ENCODE measurements around the gene CINP. TPM values are rescaled to one million over a fixed set of nuclear protein-coding genes. Genes with fewer than 3 reads are reported as not detected.
A peak's percentile ranks its signal among the peaks of the same experiment; 100 is the strongest.

The CINP gene
- total RNA-seq, 4 donors from 2014 or later, result 20.0 to 39.8 (median 34.7) TPM

- ATAC-seq (ENCODE audit: low FRiP score) (no peak), DNase-seq (ENCODE audit: low spot score) (no peak)
- no peak for TF ChIP-seq CTCF (IDR thresholded peaks at IDR 0.05)
These were observed 10.4 kb upstream of the CINP start for GRCh38 chr14:102373110-102373509.

DNA sequence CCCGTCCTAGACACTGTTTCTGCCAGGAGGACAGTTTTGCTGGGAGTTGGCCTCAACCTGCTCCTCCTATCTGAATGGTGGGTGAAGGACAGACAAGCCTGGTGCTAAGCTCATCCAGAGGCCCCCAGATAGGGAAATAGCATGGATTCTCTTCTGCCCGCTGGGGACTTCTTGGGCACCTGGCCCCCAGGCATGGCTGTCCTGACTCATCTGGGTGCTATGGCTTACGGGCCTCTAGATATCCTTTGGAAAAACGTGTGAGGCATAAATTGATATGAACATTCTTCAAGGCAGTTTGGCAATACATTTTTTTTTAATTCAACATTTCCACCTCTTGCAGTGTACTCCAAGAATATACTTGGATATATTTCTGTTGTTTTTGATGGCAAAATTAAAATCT lies 8.7 kb upstream of the CINP start:
- TF ChIP-seq CTCF (IDR thresholded peaks at IDR 0.05), result no peak
- ATAC-seq (ENCODE audit: low FRiP score) (no peak), DNase-seq (ENCODE audit: low spot score) (no peak)

DNA sequence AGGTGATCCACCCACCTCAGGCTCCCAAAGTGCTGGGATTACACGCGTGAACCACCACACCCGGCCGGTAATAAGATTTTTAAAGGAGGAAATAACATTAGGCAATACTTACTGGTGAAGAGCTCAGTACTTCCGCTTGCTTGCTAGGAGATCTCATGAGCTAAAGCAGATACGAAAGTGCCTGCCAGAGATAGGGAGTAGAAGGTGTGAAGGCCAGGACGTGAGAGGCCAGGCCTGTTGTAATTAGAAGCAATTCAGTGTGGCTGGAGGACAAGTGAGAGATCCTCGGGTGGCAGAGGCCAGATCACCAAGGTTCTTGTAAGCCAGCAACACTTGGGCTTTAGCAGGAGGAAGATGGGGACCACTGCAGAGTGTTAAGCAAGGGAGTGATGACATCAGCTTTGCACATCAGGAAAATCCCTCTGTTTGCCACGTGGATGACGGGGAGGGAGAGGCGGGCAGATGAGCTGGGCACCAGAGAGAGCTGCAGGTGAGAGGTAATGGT lies 7.7 kb upstream of the CINP start:
- ATAC-seq (ENCODE audit: low FRiP score) (no peak), DNase-seq (ENCODE audit: low spot score) (no peak)
- TF ChIP-seq CTCF (IDR thresholded peaks at IDR 0.05), result no peak

- DNase-seq (ENCODE audit: low spot score), result peak; percentile 33
These were observed 673 bp upstream of the CINP start for GRCh38 chr14:102363182-102363943.

GRCh38 chr14:102362084-102362483 lies 606 bp downstream of the CINP start:
- DNase-seq (ENCODE audit: low spot score) (no peak), ATAC-seq (ENCODE audit: low FRiP score) (peak; percentile 54)
- TF ChIP-seq CTCF (IDR thresholded peaks at IDR 0.05), result no peak

More at GRCh38 chr14:102363182-102363943, 673 bp upstream of the CINP start:
- no peak for TF ChIP-seq CTCF (IDR thresholded peaks at IDR 0.05)
- ATAC-seq (ENCODE audit: low FRiP score), result peak; percentile 56

DNA sequence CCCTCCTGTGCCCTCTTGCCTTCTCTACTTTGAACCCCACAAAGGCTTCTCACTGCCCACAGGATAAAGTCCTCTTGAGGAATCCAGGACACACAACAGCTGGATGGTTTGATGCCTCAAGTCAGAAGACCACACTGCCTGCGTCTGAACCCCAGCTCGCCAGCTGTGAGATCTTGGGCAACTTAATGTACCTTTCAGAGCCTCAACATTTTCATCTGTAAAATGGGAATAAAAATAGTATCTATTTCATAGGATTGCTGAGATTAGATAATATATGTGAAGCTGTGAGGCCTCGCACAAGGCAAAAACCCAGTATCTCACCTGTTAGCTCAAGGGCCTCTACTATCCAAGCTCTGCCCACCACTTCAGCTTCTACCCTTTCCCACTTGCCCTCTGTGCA lies 2.3 kb downstream of the CINP start:
- ATAC-seq (ENCODE audit: low FRiP score) (no peak), DNase-seq (ENCODE audit: low spot score) (no peak)
- no peak for TF ChIP-seq CTCF (IDR thresholded peaks at IDR 0.05)

DNA sequence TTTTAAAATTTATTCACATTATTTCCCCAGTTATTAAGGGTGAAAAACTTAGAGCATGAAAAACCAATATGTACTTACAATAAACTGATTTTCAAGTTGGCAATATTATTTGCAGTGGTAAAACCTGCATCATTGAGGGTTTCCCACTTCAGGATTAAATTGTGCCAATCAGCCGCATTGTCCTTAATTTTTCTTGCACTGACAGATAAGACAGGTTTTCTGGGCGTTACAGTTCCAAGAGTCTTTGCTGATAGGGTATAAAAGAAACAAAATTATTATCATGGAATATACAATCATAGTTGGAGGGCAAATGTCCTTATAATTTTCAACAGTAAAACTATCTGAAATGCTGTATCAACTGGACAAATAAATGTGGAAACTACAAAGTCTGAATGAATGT lies 3.3 kb downstream of the CINP start:
- no peak for TF ChIP-seq CTCF (IDR thresholded peaks at IDR 0.05)
- no peak for DNase-seq (ENCODE audit: low spot score)
- ATAC-seq (ENCODE audit: low FRiP score), result no peak
